HG03280 (cell line): ENCODE measurements around the gene BTBD17.

Experiments
- ATAC-seq: cut with Tn5 transposase; IDR thresholded peaks from one replicate; pipeline ENCODE4 v1.9.1; 2021; ENCODE audit warnings: mild to moderate bottlenecking, moderate library complexity; ENCODE audit not compliant: unreplicated experiment

BTBD17 gene

DNA sequence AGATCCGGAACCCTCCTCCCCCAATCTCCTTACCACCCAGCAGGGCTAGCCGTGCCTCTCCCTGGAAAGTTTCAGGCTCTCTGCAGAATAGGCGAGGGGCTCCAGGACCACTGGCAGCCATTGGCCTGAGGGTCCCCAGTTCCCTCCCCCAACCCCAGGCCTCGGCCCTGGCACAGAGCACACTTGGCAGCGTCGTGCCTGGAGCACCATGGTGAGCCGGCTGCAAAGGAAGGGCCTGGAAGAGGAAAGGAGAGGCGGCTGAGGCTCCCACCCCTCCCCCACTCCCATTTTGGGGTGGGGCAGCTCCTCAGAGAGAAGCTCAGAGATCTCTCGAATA is 369 bp upstream of the BTBD17 start:
- no peak for ATAC-seq

- no peak for ATAC-seq
Observed at GRCh38 chr17:74360899-74361229, 804 bp downstream of the BTBD17 start.

- ATAC-seq, result no peak
Observed at GRCh38 chr17:74359916-74360315, 1.8 kb downstream of the BTBD17 start.

DNA sequence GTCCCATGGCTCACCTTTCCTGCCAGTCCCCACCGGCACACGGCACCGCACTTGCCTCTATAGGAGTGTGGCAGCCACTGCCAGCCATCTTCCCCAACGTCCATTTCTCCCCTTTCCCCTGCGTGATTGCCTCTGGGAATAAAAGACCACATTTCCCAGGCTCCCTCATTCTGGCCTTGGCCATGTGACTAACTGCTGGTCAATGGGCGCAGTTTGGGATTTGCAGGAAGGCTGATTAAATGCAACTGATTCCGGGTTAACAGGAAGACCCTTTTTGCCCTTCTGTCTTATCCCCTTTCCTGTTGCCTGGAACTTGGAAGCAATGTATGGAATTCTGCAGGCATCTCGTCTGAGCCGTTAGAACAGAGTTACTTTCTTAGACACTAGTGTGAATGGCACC is 3.0 kb downstream of the BTBD17 start:
- ATAC-seq, result no peak

- no peak for ATAC-seq
Observed at GRCh38 chr17:74357466-74357809, 4.2 kb downstream of the BTBD17 start.

- ATAC-seq, result no peak
Observed at GRCh38 chr17:74356646-74357465, 4.8 kb downstream of the BTBD17 start.

- no peak for ATAC-seq
Observed at GRCh38 chr17:74355065-74355464, 6.6 kb downstream of the BTBD17 start.

DNA sequence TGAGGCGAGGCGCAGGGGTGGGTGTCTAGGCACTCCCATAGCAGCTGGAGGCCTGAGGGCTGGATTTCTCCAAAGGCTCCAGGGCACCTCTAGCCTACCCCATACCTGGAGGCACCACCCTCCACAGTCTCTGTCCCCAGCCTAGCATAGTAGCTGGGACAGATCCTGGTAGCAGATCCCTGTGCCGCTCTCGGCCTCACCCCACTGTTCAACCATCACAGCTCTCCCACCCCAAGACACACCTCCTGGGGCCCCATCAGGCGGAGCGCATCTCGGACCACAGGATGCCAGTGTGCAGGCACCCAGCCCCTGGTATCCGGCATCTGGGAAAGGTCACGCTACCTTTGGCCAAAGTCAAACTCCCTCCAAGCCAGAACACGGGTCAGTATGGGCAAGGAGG is 7.1 kb downstream of the BTBD17 start:
- ATAC-seq, result no peak

GRCh38 chr17:74354123-74354522 is 7.5 kb downstream of the BTBD17 start:
- ATAC-seq, result no peak

GRCh38 chr17:74353446-74354060 is 8.1 kb downstream of the BTBD17 start:
- ATAC-seq, result no peak

DNA sequence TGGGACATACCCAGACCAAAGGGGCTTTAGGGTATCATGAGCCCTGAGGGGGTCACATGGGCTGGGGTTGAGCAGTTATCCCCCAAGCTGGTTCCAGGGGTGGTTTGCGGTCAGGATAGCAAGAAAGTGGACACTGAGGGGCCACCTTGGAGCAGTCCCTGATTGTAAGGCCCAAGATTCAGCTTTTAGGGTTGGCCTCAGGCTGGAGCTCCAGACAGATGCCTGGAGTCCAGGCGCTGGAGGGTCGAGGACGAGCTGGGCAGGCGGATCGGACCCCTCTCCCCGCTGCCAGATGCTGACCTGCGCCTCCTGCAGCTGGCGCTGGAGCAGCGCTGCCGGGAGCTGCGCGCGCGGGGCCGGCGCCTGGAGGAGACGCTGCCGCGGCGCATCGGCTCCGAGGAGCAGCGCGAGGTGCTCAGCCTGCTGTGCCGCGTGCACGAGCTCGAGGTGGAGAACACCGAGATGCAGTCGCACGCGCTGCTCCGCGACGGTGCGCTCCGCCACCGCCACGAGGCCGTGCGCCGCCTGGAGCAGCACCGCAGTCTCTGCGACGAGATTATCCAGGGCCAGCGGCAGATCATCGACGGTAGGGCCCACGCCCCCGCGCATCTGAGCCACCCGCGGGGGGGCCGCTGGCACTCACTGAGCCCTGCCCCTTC is 10.0 kb downstream of the BTBD17 start:
- ATAC-seq, result no peak

GRCh38 chr17:74350486-74350885 is 11.2 kb downstream of the BTBD17 start:
- ATAC-seq, result no peak

GRCh38 chr17:74349120-74349519 is 12.5 kb downstream of the BTBD17 start:
- ATAC-seq, result no peak

- ATAC-seq, result no peak
Observed at GRCh38 chr17:74347646-74348045, 14.0 kb downstream of the BTBD17 start.

GRCh38 chr17:74345433-74346241 is 16.0 kb downstream of the BTBD17 start:
- ATAC-seq, result no peak

- ATAC-seq, result no peak
Observed at GRCh38 chr17:74344658-74345057, 17.0 kb downstream of the BTBD17 start.

GRCh38 chr17:74343526-74344284 is 18.0 kb downstream of the BTBD17 start:
- ATAC-seq, result no peak

DNA sequence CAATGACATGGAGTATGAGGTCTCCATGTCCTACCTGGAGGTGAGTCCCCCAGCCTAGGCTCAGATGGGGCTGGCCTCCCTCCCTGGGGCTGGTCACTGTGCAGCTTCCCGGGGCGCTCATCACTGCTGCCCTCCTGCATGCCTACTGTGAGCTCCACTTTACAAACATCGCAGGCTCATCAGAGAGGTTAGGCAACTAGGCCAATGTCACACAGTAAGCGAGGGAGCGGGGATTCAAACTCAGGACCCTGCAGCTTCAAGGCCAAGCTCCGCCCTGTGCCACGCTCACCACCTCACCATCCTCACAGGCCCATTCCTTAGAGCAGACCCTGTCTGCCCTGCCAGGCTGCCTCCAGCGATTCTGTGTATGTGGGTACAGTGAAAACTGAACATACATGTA is 18.5 kb downstream of the BTBD17 start:
- ATAC-seq, result no peak

DNA sequence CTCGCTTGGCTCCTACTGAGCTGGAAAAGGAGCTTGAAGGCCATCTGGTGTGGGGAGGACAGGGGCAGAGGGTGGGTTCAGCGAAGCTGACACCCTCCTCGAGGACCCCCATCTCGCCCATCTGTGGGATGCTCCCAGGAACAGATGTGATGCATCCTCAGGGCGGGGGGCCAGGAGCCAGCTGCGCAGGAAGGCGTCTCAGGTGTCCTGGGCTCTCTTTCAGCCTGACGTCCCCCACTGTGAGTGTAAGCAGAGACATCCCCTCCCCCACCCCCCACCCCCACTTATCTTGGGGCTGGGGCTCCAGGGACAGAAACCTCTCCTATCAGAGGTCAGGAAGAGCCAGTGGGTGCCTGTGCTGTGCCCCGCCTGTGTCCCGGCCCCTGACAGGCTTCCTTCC is 19.4 kb downstream of the BTBD17 start:
- no peak for ATAC-seq

GRCh38 chr17:74340470-74341023 is 21.1 kb downstream of the BTBD17 start:
- ATAC-seq, result no peak
